Body of pancreas (tissue), 4 donors: ENCODE data around the gene CCDC12. TPM values are rescaled to one million over a fixed set of nuclear protein-coding genes. Genes with fewer than 3 reads are reported as not detected.

ENCODE experiments used
- ATAC-seq: fragments of 150-250 bp; one replicate; pipeline ENCODE4 v1.9.1; 2016
- DNase-seq, 4 donors: peaks; one replicate each; pipeline ENCODE4 v3.0.0-alpha.2; 2019
- H3K27ac ChIP-seq, 4 donors: fragments of 200-600 bp; sonication (generic); 1 replicate in 3 of 4; 2 replicates in 1 of 4; pipeline versions ENCODE4 v1.5.1 to v1.6.1; 2016 to 2019; ENCODE audit warnings: mild to moderate bottlenecking in 1 of 4, mixed read lengths in 1 of 4, moderate library complexity in 1 of 4
- H3K27me3 ChIP-seq, 2 donors: fragments of 200-600 bp; sonication (generic); one replicate each; pipeline ENCODE4 v1.6.0; 2016; ENCODE audit warnings: mild to moderate bottlenecking in 1 of 2
- H3K36me3 ChIP-seq, 2 donors: fragments of 200-600 bp; sonication (generic); replicated peaks in 1 of 2; 2 replicates each; pipeline ENCODE4 v1.5.1; 2016; ENCODE audit warnings: low read depth in 2 of 2; ENCODE audit not compliant: insufficient read depth in 1 of 2
- H3K4me1 ChIP-seq: fragments of 200-600 bp; sonication (generic); one replicate; pipeline ENCODE4 v1.6.0; 2016
- H3K4me3 ChIP-seq, 2 donors: fragments of 200-600 bp; sonication (generic); 1 replicate in 1 of 2; 2 replicates in 1 of 2; pipeline ENCODE4 v1.5.1; 2016 to 2019
- H3K9me3 ChIP-seq, 3 donors: fragments of 200-600 bp; sonication (generic); 1 replicate in 2 of 3; 2 replicates in 1 of 3; pipeline ENCODE4 v1.5.1; 2016
- POLR2A ChIP-seq, 3 donors: fragments of 450-650 bp; IDR thresholded peaks; one replicate each; pipeline ENCODE4 v1.6.1; 2016; ENCODE audit warnings: antibody characterized with exemption in 3 of 3, mild to moderate bottlenecking in 2 of 3
- WGBS, 2 donors: methylation state at CpG; one replicate each; pipeline ENCODE4 v1.1.5; 2017; 5-methylcytosine and 5-hydroxymethylcytosine counted together
- intact Hi-C: fragments of 100-400 bp; cut with DNase I; formaldehyde crosslinking; loops from one replicate; pipeline ENCODE4 v1.15.1; 2023
- total RNA-seq, 2 donors: library from RNA; depleted of rRNA; stranded (reverse); fragments of >200 nt; gene quantifications; one replicate each; pipeline ENCODE4 v1.1.0, GENCODE V29; 2016
- TF ChIP-seq, protein P1 (sequence below), 7 experiments: fragments of 450-650 bp in 4 of 7; fragments of 200-600 bp in 3 of 7; sonication (generic) in 3 of 7; IDR thresholded peaks; one replicate each; pipeline ENCODE4 v1.5.1; 2016 to 2019; ENCODE audit warnings: antibody characterized with exemption in 7 of 7

CCDC12 gene
- total RNA-seq, 2 donors from 2014 or later = 25.4 to 67.2 TPM

- DNase-seq (no peak), ATAC-seq (no peak)
- Histone ChIP-seq H3K36me3 (no peaks in the 10 kb centered on the region), H3K27ac (no peak overlapping the region), H3K27me3 (no peaks in the 10 kb centered on the region), H3K4me1 (peaks cover 14% of the 10 kb centered on the region), H3K4me3 (no peak overlapping the region), H3K9me3 (no peaks in the 10 kb centered on the region)
- TF ChIP-seq, protein P1, sequence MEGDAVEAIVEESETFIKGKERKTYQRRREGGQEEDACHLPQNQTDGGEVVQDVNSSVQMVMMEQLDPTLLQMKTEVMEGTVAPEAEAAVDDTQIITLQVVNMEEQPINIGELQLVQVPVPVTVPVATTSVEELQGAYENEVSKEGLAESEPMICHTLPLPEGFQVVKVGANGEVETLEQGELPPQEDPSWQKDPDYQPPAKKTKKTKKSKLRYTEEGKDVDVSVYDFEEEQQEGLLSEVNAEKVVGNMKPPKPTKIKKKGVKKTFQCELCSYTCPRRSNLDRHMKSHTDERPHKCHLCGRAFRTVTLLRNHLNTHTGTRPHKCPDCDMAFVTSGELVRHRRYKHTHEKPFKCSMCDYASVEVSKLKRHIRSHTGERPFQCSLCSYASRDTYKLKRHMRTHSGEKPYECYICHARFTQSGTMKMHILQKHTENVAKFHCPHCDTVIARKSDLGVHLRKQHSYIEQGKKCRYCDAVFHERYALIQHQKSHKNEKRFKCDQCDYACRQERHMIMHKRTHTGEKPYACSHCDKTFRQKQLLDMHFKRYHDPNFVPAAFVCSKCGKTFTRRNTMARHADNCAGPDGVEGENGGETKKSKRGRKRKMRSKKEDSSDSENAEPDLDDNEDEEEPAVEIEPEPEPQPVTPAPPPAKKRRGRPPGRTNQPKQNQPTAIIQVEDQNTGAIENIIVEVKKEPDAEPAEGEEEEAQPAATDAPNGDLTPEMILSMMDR (IDR thresholded peaks at IDR 0.05) = no peak
- TF ChIP-seq POLR2A (IDR thresholded peaks at IDR 0.05) = no peak
- intact Hi-C loops = no loop called here
- 92 to 93% methylated on average over 3 of the region's 3 CpGs for WGBS, 2 donors
These were observed 85.4 kb downstream of the CCDC12 start for GRCh38 chr3:46891132-46891531.

- Histone ChIP-seq H3K9me3 (no peaks in the 10 kb centered on the region), H3K4me3 (no peak overlapping the region), H3K36me3 (no peaks in the 10 kb centered on the region), H3K27me3 (no peaks in the 10 kb centered on the region), H3K27ac (no peak overlapping the region), H3K4me1 (peaks cover 14% of the 10 kb centered on the region)
- TF ChIP-seq, protein P1 (IDR thresholded peaks at IDR 0.05) = no peak
- no peak for TF ChIP-seq POLR2A (IDR thresholded peaks at IDR 0.05)
- ATAC-seq (no peak), DNase-seq (no peak)
- intact Hi-C loops = no loop called here
- 88 to 100% methylated on average over 1 of the region's 1 CpG for WGBS, 2 donors
These were observed 86.4 kb downstream of the CCDC12 start for GRCh38 chr3:46890132-46890531.

DNA sequence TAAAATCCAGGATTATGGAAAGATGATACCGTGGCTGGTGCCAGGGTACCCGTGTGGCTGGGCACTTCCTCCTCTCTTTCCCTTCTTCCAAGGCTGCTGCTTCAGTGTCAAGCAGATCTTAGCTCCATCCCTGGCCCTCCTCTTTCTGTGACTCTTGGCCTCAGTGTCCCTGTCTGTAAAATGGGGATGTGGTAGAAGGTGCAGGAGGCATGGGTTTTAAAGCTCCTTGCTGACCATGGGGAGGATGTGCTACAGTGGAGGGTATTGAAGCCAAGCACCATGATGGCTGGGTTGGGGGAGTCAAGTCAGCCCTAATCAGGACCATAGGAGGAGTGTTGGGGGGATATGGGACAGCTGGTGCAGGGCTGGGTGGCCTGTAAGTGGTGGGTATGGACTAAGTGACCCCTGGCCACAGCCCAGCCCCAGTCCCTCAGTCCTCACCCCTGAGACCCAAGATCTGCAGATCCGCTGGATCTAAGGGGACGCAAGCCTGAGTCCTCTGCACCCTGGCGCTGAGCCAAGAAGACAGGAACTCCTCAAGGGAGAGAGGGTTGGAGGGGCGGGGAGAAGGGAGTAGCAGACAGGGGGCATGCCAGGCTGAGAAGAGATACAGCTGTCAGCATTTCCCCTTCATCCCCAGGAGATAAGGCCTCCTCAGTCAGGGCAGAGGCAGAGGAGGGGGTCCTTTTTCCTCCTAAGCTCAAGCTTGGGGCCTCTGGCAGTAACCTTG, 87.0 kb downstream of the CCDC12 start:
- Histone ChIP-seq H3K4me3 (no peak overlapping the region), H3K9me3 (no peaks in the 10 kb centered on the region), H3K4me1 (peaks cover 14% of the 10 kb centered on the region), H3K27ac (no peak overlapping the region), H3K27me3 (no peaks in the 10 kb centered on the region), H3K36me3 (no peaks in the 10 kb centered on the region)
- ATAC-seq (no peak), DNase-seq (no peak)
- WGBS, 2 donors = 59 to 62% methylated on average over 6 of the region's 6 CpGs
- intact Hi-C loops = no loop called here
- no peak for TF ChIP-seq POLR2A (IDR thresholded peaks at IDR 0.05)
- TF ChIP-seq, protein P1 (IDR thresholded peaks at IDR 0.05) = no peak

- 73 to 85% methylated on average over 2 to 13 of the region's 13 CpGs for WGBS, 2 donors
- no peak for TF ChIP-seq POLR2A (IDR thresholded peaks at IDR 0.05)
- TF ChIP-seq, protein P1 (IDR thresholded peaks at IDR 0.05) = no peak
- H3K27me3 ChIP-seq = no peaks in the 10 kb centered on the region
- H3K4me3 ChIP-seq = no peak overlapping the region
- H3K4me1 ChIP-seq = peaks cover 14% of the 10 kb centered on the region
- intact Hi-C loops = no loop called here
- no peaks in the 10 kb centered on the region for H3K36me3 ChIP-seq
- no peak for ATAC-seq
- H3K27ac ChIP-seq = no peak overlapping the region
- no peak for DNase-seq
- no peaks in the 10 kb centered on the region for H3K9me3 ChIP-seq
These were observed 87.8 kb downstream of the CCDC12 start for GRCh38 chr3:46888705-46889104.

DNA sequence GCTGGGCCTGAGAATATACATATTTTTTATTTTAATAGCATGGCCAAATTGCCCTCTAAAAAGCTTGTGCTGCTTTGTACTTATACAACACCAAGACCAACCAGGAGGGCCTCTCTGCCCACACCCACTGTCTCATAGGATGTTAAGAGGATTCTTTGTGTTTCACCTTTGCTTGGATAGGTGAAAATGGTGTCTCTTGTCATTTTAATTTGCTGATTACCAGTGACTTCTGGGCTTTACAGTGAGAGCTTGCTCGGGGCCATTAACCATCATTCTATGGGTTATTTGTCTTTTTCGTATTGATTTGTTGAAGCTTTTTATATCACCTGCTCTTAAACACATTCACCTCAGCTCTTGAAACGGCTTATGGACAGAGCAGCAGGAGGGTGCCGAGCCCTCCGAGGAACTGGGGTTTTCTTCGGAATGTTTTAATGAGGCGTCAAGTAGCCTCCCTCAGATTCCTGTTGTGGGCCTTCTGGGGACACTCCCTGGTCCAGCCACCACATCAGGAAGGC, 88.5 kb downstream of the CCDC12 start:
- peaks cover 19% of the 10 kb centered on the region for H3K4me1 ChIP-seq
- no peak for ATAC-seq
- WGBS, 2 donors = 68 to 72% methylated on average over 7 of the region's 7 CpGs
- intact Hi-C loops = no loop called here
- TF ChIP-seq POLR2A (IDR thresholded peaks at IDR 0.05) = no peak
- TF ChIP-seq, protein P1 (IDR thresholded peaks at IDR 0.05) = no peak
- H3K4me3 ChIP-seq = no peak overlapping the region
- DNase-seq = no peak
- no peaks in the 10 kb centered on the region for H3K36me3 ChIP-seq
- no peak overlapping the region for H3K27ac ChIP-seq
- H3K9me3 ChIP-seq = no peaks in the 10 kb centered on the region
- H3K27me3 ChIP-seq = no peaks in the 10 kb centered on the region
